Caco-2 (cell line): ENCODE measurements around the gene PNLIPRP1. TPM values are rescaled to one million over a fixed set of nuclear protein-coding genes. Genes with fewer than 3 reads are reported as not detected.
A peak's percentile ranks its signal among the peaks of the same experiment; 100 is the strongest.

Experiments used
- BruUV-seq: library from RNA; stranded (reverse); fragments of 400-500 nt; replicated peaks from 2 replicates; lab custom pipeline; 2021; lab: Mats Ljungman, UMichigan
- CTCF ChIA-PET: fragments of 300-600 bp; sonication (Branson Sonifier 250); formaldehyde crosslinking; loops from one replicate; lab custom pipeline; 2022; ENCODE audit warnings: antibody characterized with exemption; lab: Charles Lee
- POLR2A ChIA-PET: fragments of 300-600 bp; sonication (Branson Sonifier 250); formaldehyde crosslinking; loops from one replicate; lab custom pipeline; 2022; ENCODE audit warnings: antibody characterized with exemption; lab: Charles Lee
- DNase-seq, 2 experiments: peaks; one replicate each; pipeline versions ENCODE4 v3.0.0 to v3.0.0-alpha.2; 2020 to 2022
- H3K27me3 ChIP-seq: replicated peaks from 2 replicates; pipeline ENCODE4 v1.6.0; 2011; ENCODE audit warnings: low read length; ENCODE audit not compliant: control insufficient read depth, insufficient read depth
- H3K36me3 ChIP-seq: 2 replicates; pipeline ENCODE4 v1.5.1; 2011; ENCODE audit warnings: low read length; ENCODE audit not compliant: control insufficient read depth, insufficient read depth
- H3K4me1 ChIP-seq: fragments of 250-450 bp; sonication (Bioruptor Pico); 2 replicates; pipeline ENCODE4 v1.5.1; 2020; ENCODE audit warnings: mild to moderate bottlenecking
- H3K4me3 ChIP-seq: 2 replicates; pipeline ENCODE4 v1.5.1; 2011; ENCODE audit warnings: low read depth, mild to moderate bottlenecking, control low read depth, low read length
- H3K9me3 ChIP-seq: fragments of 250-450 bp; sonication (Bioruptor Pico); 2 replicates; pipeline ENCODE4 v1.5.1; 2020; ENCODE audit warnings: mild to moderate bottlenecking, moderate library complexity
- H3K27ac Mint-ChIP-seq: one replicate; pipeline ENCODE4 v1.8.0; 2022; ENCODE audit warnings: mixed read lengths; ENCODE audit not compliant: unreplicated experiment
- H3K27me3 Mint-ChIP-seq: one replicate; pipeline ENCODE4 v1.8.0; 2022; ENCODE audit warnings: mixed read lengths; ENCODE audit not compliant: insufficient read depth, unreplicated experiment
- H3K36me3 Mint-ChIP-seq: one replicate; pipeline ENCODE4 v1.8.0; 2022; ENCODE audit warnings: mild to moderate bottlenecking, mixed read lengths; ENCODE audit not compliant: insufficient read depth, unreplicated experiment
- H3K4me1 Mint-ChIP-seq: one replicate; pipeline ENCODE4 v1.8.0; 2022; ENCODE audit warnings: low read depth, mixed read lengths; ENCODE audit not compliant: unreplicated experiment
- H3K4me3 Mint-ChIP-seq: one replicate; pipeline ENCODE4 v1.8.0; 2022; ENCODE audit warnings: mild to moderate bottlenecking, moderate library complexity, mixed read lengths; ENCODE audit not compliant: unreplicated experiment
- H3K9me3 Mint-ChIP-seq: one replicate; pipeline ENCODE4 v1.8.0; 2022; ENCODE audit warnings: mixed read lengths; ENCODE audit not compliant: unreplicated experiment
- CTCF ChIP-seq, 2 experiments: fragments of 200-600 bp in 1 of 2; IDR thresholded peaks; 1 replicate in 1 of 2; 2 replicates in 1 of 2; pipeline versions ENCODE4 v1.5.1 to v1.8.0; 2011 to 2022; ENCODE audit warnings: antibody characterized with exemption in 1 of 2, control low read depth in 1 of 2, inconsistent platforms in 1 of 2, low read depth in 1 of 2, low read length in 1 of 2, mild to moderate bottlenecking in 1 of 2, moderate library complexity in 1 of 2; ENCODE audit not compliant: insufficient read depth in 1 of 2, severe bottlenecking in 1 of 2, unreplicated experiment in 1 of 2
- intact Hi-C: fragments of 100-400 bp; cut with micrococcal nuclease; formaldehyde crosslinking; loops from one replicate; pipeline ENCODE4 v1.10.0; 2022; ENCODE audit not compliant: unreplicated experiment
- total RNA-seq: library from RNA; stranded (reverse); gene quantifications from 2 replicates; pipeline ENCODE4 v1.2.3, GENCODE V29; 2022

Gene PNLIPRP1
- total RNA-seq, 1 experiment from 2014 or later: not detected

- no peak overlapping the region for H3K4me3 ChIP-seq
- no peaks in the 10 kb centered on the region for H3K4me1 ChIP-seq
- intact Hi-C loops: no loop called here
- no peaks in the 10 kb centered on the region for H3K36me3 ChIP-seq
- no peaks in the 10 kb centered on the region for H3K4me1 Mint-ChIP-seq
- POLR2A ChIA-PET: no interaction called here
- no peak overlapping the region for H3K27ac Mint-ChIP-seq
- no peaks in the 10 kb centered on the region for H3K27me3 ChIP-seq
- CTCF ChIA-PET: no interaction called here
- H3K9me3 Mint-ChIP-seq: no peaks in the 10 kb centered on the region
- H3K36me3 Mint-ChIP-seq: no peaks in the 10 kb centered on the region
- DNase-seq: no peak
- no peak overlapping the region for H3K4me3 Mint-ChIP-seq
- no TSS peak for BruUV-seq
- H3K27me3 Mint-ChIP-seq: peaks cover 18% of the 10 kb centered on the region
- TF ChIP-seq CTCF (IDR thresholded peaks at IDR 0.05; ENCODE audit: insufficient read depth in 1 of 2, low read depth in 1 of 2, low read length in 1 of 2, severe bottlenecking in 1 of 2, unreplicated experiment in 1 of 2): no peak
- no peaks in the 10 kb centered on the region for H3K9me3 ChIP-seq
Measured at GRCh38 chr10:116648903-116649302, 58.1 kb downstream of the PNLIPRP1 start.

- intact Hi-C loops: no loop called here
Measured at GRCh38 chr10:116653885-116654284, 63.1 kb downstream of the PNLIPRP1 start.

GRCh38 chr10:116654816-116655215, 64.1 kb downstream of the PNLIPRP1 start:
- no peaks in the 10 kb centered on the region for H3K9me3 Mint-ChIP-seq
- no peaks in the 10 kb centered on the region for H3K4me1 Mint-ChIP-seq
- H3K4me3 ChIP-seq: no peak overlapping the region
- H3K27me3 Mint-ChIP-seq: peaks cover 18% of the 10 kb centered on the region
- no peaks in the 10 kb centered on the region for H3K36me3 Mint-ChIP-seq
- TF ChIP-seq CTCF (IDR thresholded peaks at IDR 0.05; ENCODE audit: insufficient read depth in 1 of 2, low read depth in 1 of 2, low read length in 1 of 2, severe bottlenecking in 1 of 2, unreplicated experiment in 1 of 2): peak; percentile 27 to 40
- no peak overlapping the region for H3K27ac Mint-ChIP-seq
- peak in 1 of 2 experiments; percentile 38 for DNase-seq
- CTCF ChIA-PET: interaction anchor here (1.0 kb wide), 1 partner anchor 28 kb away, joined by 3 read pairs; no protein-coding TSS in a partner anchor
- no peaks in the 10 kb centered on the region for H3K27me3 ChIP-seq
- no peak overlapping the region for H3K4me3 Mint-ChIP-seq
- no peaks in the 10 kb centered on the region for H3K4me1 ChIP-seq
- BruUV-seq: no TSS peak
- intact Hi-C loops: no loop called here
- H3K9me3 ChIP-seq: no peaks in the 10 kb centered on the region
- POLR2A ChIA-PET: no interaction called here
- no peaks in the 10 kb centered on the region for H3K36me3 ChIP-seq

More at GRCh38 chr10:116653885-116654284, 63.1 kb downstream of the PNLIPRP1 start:
- no TSS peak for BruUV-seq
- no peaks in the 10 kb centered on the region for H3K27me3 ChIP-seq
- ChIA-PET CTCF (no interaction called here), POLR2A (no interaction called here)
- no peaks in the 10 kb centered on the region for H3K36me3 ChIP-seq
- no peaks in the 10 kb centered on the region for H3K4me1 Mint-ChIP-seq
- no peak overlapping the region for H3K27ac Mint-ChIP-seq
- H3K27me3 Mint-ChIP-seq: peaks cover 18% of the 10 kb centered on the region
- H3K4me1 ChIP-seq: no peaks in the 10 kb centered on the region
- no peak overlapping the region for H3K4me3 Mint-ChIP-seq
- TF ChIP-seq CTCF (IDR thresholded peaks at IDR 0.05; ENCODE audit: insufficient read depth in 1 of 2, low read depth in 1 of 2, low read length in 1 of 2, severe bottlenecking in 1 of 2, unreplicated experiment in 1 of 2): no peak
- H3K36me3 Mint-ChIP-seq: no peaks in the 10 kb centered on the region
- H3K4me3 ChIP-seq: no peak overlapping the region
- no peaks in the 10 kb centered on the region for H3K9me3 Mint-ChIP-seq
- no peak for DNase-seq
- H3K9me3 ChIP-seq: no peaks in the 10 kb centered on the region
